Amniotic stem cell (primary cell): ENCODE measurements around the gene PARD3B.
A peak's percentile ranks its signal among the peaks of the same experiment; 100 is the strongest.

ENCODE experiments used
- DNase-seq: peaks from one replicate; lab custom pipeline; 2025; lab: John Stamatoyannopoulos, UW

PARD3B gene

GRCh38 chr2:205058409-205058808 is 513.1 kb downstream of the PARD3B start:
- DNase-seq, result no peak

GRCh38 chr2:205060269-205060668 is 515.0 kb downstream of the PARD3B start:
- DNase-seq, result peak; percentile 77

GRCh38 chr2:205066081-205066480 is 520.8 kb downstream of the PARD3B start:
- DNase-seq, result no peak

GRCh38 chr2:205069928-205070327 is 524.7 kb downstream of the PARD3B start:
- DNase-seq, result no peak

- no peak for DNase-seq
Observed at GRCh38 chr2:205070889-205071288, 525.6 kb downstream of the PARD3B start.

GRCh38 chr2:205073433-205074020 is 528.3 kb downstream of the PARD3B start:
- DNase-seq, result no peak

GRCh38 chr2:205076405-205076804 is 531.1 kb downstream of the PARD3B start:
- DNase-seq, result no peak

- no peak for DNase-seq
Observed at GRCh38 chr2:205077159-205077558, 531.9 kb downstream of the PARD3B start.

GRCh38 chr2:205078762-205079161 is 533.5 kb downstream of the PARD3B start:
- no peak for DNase-seq

- no peak for DNase-seq
Observed at GRCh38 chr2:205079173-205079572, 533.9 kb downstream of the PARD3B start.

GRCh38 chr2:205086662-205087061 is 541.4 kb downstream of the PARD3B start:
- DNase-seq, result no peak

- no peak for DNase-seq
Observed at GRCh38 chr2:205087862-205088261, 542.6 kb downstream of the PARD3B start.

GRCh38 chr2:205089958-205090357 is 544.7 kb downstream of the PARD3B start:
- DNase-seq, result no peak

- DNase-seq, result no peak
Observed at GRCh38 chr2:205091411-205091810, 546.1 kb downstream of the PARD3B start.

- DNase-seq, result no peak
Observed at GRCh38 chr2:205094031-205094430, 548.8 kb downstream of the PARD3B start.

- DNase-seq, result no peak
Observed at GRCh38 chr2:205103699-205104098, 558.4 kb downstream of the PARD3B start.

GRCh38 chr2:205107810-205108209 is 562.5 kb downstream of the PARD3B start:
- no peak for DNase-seq

GRCh38 chr2:205115511-205115910 is 570.2 kb downstream of the PARD3B start:
- no peak for DNase-seq

- no peak for DNase-seq
Observed at GRCh38 chr2:205117125-205117524, 571.9 kb downstream of the PARD3B start.

GRCh38 chr2:205119136-205119535 is 573.9 kb downstream of the PARD3B start:
- DNase-seq, result no peak

GRCh38 chr2:205128726-205129125 is 583.5 kb downstream of the PARD3B start:
- no peak for DNase-seq

- no peak for DNase-seq
Observed at GRCh38 chr2:205129531-205129930, 584.3 kb downstream of the PARD3B start.

- no peak for DNase-seq
Observed at GRCh38 chr2:205130111-205130829, 585.0 kb downstream of the PARD3B start.

- DNase-seq, result no peak
Observed at GRCh38 chr2:205133544-205133943, 588.3 kb downstream of the PARD3B start.
